ENCODE results near the gene LINGO3. TPM values are rescaled to one million over a fixed set of nuclear protein-coding genes. Genes with fewer than 3 reads are reported as not detected.

The LINGO3 gene
- total and polyA plus RNA-seq, 7 experiments from 2014 or later: 0.27 to 12.9 (median 1.3) TPM

DNA sequence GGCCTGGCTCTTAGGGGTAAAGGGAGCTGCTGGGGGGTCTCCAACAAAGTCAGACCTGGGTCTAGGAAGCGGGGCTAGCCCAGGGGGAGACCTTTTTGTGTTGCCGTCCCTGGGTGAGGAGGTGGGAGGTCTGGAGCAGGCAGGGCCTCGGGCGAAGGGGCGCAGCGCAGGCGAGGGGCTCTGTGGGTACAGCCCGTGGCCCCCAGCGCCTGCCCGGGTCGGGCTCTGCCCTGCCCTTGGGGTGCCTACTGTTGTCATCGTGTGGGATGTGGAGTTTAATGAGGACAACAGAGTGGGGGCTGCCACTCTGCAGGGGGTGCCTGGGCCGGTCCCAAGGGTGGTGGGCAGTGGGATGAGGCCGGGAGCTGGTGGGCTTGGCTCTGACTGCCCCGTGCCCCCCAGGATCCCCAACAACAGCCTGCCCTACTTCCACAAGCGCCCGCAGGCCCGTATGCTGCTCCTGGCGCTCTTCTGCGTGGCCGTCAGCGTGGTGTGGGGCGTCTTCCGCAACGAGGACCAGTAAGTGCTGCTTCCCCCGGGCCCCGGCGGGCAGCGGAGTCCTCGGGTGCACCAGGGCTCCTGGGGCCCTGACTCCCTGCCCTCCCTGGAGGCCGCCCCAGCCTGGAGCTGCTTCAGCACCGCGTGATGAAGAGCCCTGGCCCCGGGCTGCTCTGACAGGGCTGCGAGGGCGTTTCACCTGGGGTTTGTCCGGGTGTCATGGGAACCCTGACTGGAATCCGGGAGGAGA is 32.7 kb upstream of the LINGO3 start:
- peaks cover 0 to 9% (median 0%) of the 10 kb centered on the region in 11 donors for H3K9me3 Mint-ChIP-seq
- H3K4me1 Mint-ChIP-seq: peaks cover 8 to 15% (median 12%) of the 10 kb centered on the region in 7 donors
- intact Hi-C loops (cut with micrococcal nuclease): no loop called here
- H3K36me3 ChIP-seq (ENCODE audit: control insufficient read depth in 2 of 3, insufficient read depth in 3 of 3, low read length in 3 of 3): peaks cover 0 to 64% (median 0%) of the 10 kb centered on the region in 3 experiments
- ATAC-seq (no peak), DNase-seq (no peak)
- no peak overlapping the region for H3K27ac ChIP-seq (ENCODE audit: low read depth, low read length)
- H3K27me3 Mint-ChIP-seq: no peaks in the 10 kb centered on the region
- H3K9me3 ChIP-seq (ENCODE audit: control insufficient read depth in 2 of 3, low read length in 3 of 3): no peaks in the 10 kb centered on the region
- no peaks in the 10 kb centered on the region for H3K27me3 ChIP-seq (ENCODE audit: control insufficient read depth in 2 of 2, insufficient read depth in 2 of 2, low read length in 2 of 2)
- no peaks in the 10 kb centered on the region for H3K4me1 ChIP-seq (ENCODE audit: control insufficient read depth in 2 of 2, insufficient read depth in 2 of 2, low read length in 2 of 2)
- ChIA-PET POLR2A (no interaction called here), CTCF (no interaction called here)
- H3K27ac Mint-ChIP-seq: no peak overlapping the region
- no peak overlapping the region for H3K4me3 Mint-ChIP-seq
- no peak overlapping the region for H3K4me3 ChIP-seq (ENCODE audit: low read length)
- H3K36me3 Mint-ChIP-seq: peaks cover 0 to 14% (median 5%) of the 10 kb centered on the region in 5 donors

DNA sequence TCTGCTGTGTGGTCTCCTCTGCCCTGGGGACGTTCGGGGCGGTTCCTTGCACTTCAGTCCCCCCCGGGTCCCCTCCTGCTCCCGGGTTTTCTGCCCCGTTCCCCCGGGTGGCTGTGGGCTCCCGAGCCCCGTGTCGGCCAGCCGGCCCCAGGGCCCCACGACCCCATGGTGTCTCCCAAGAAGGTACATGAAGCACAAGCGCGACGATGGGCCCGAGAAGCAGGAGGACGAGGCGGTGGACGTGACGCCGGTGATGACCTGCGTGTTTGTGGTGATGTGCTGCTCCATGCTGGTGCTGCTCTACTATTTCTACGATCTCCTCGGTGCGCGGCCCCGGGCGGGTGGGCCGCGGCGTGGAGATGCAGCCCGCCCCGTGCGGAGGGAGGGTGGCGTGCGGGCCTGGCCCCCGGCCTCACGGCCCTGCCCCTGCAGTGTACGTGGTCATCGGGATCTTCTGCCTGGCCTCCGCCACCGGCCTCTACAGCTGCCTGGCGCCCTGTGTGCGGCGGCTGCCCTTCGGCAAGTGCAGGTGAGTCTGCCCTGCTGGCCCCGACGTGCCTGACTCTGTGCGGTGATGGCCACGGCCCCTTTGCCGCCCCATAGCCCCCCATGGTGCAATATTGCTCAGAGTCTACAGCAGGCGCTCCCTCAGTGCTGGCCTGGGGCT is 31.8 kb upstream of the LINGO3 start:
- Histone ChIP-seq H3K4me3 (ENCODE audit: low read length) (no peak overlapping the region), H3K27ac (ENCODE audit: low read depth, low read length) (no peak overlapping the region), H3K9me3 (ENCODE audit: control insufficient read depth in 2 of 3, low read length in 3 of 3) (no peaks in the 10 kb centered on the region), H3K36me3 (ENCODE audit: control insufficient read depth in 2 of 3, insufficient read depth in 3 of 3, low read length in 3 of 3) (peaks cover 0 to 55% (median 0%) of the 10 kb centered on the region in 3 experiments), H3K27me3 (ENCODE audit: control insufficient read depth in 2 of 2, insufficient read depth in 2 of 2, low read length in 2 of 2) (no peaks in the 10 kb centered on the region), H3K4me1 (ENCODE audit: control insufficient read depth in 2 of 2, insufficient read depth in 2 of 2, low read length in 2 of 2) (no peaks in the 10 kb centered on the region)
- Mint-ChIP-seq H3K9me3 (peaks cover 0 to 10% (median 0%) of the 10 kb centered on the region in 11 donors), H3K27me3 (no peaks in the 10 kb centered on the region), H3K4me3 (no peak overlapping the region), H3K4me1 (peaks cover 9 to 17% (median 13%) of the 10 kb centered on the region in 7 donors), H3K36me3 (peaks cover 0 to 15% (median 5%) of the 10 kb centered on the region in 5 donors), H3K27ac (no peak overlapping the region)
- DNase-seq: no peak
- intact Hi-C loops (cut with micrococcal nuclease): no loop called here
- CTCF ChIA-PET: no interaction called here
- POLR2A ChIA-PET: no interaction called here
- peak; percentile 23 for ATAC-seq

DNA sequence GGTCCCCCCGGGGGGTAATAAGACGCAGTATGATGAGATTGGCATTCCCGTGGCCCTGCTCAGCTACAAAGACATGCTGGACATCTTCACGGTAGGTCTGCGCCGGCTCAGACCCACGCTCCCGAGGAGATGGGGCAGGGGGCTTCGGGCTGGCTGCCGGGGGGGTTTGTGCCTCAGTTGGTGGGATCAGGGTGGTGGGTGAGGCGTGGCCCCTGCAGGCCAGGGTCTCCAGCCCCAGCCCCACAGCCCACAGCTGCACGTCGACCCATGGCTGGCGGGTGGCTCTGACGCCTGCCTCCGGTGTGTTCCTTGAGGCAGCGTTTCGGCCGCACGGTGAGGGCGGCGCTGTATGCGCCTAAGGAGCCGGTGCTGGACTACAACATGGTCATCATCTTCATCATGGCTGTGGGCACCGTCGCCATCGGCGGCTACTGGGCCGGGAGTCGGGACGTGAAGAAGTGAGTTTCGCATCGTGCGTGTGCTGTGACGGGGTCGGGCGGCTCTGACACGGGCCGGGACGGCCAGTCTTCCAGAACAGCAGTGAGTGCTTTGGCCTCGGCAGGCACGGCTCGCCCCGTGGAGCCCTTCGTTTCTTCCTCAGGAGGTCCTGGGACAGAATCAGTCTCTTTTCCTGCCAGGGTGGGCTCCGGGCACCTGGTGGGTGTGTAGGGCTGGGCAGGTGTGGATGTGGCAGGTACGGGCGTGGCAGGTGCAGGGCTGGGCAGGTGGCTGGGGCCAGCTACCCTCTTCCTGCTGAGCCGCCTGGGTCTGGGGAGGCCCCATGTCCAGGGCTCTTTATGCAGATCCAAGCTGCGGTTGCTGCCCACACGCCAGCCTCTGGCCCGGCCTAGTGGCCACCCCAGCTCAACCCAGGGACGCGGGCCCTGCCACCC is 31.0 kb upstream of the LINGO3 start:
- CTCF ChIA-PET: interaction anchor here (1.0 kb wide), 1 partner anchor 11 kb away, joined by 3 read pairs; no protein-coding TSS in a partner anchor
- ATAC-seq (no peak), DNase-seq (no peak)
- Mint-ChIP-seq H3K36me3 (peaks cover 0 to 15% (median 5%) of the 10 kb centered on the region in 5 donors), H3K4me1 (peaks cover 9 to 17% (median 14%) of the 10 kb centered on the region in 7 donors), H3K4me3 (no peak overlapping the region), H3K27ac (no peak overlapping the region), H3K9me3 (peaks cover 0 to 10% (median 0%) of the 10 kb centered on the region in 11 donors), H3K27me3 (no peaks in the 10 kb centered on the region)
- Histone ChIP-seq H3K36me3 (ENCODE audit: control insufficient read depth in 2 of 3, insufficient read depth in 3 of 3, low read length in 3 of 3) (peaks cover 0 to 49% (median 0%) of the 10 kb centered on the region in 3 experiments), H3K4me3 (ENCODE audit: low read length) (no peak overlapping the region), H3K27me3 (ENCODE audit: control insufficient read depth in 2 of 2, insufficient read depth in 2 of 2, low read length in 2 of 2) (no peaks in the 10 kb centered on the region), H3K27ac (ENCODE audit: low read depth, low read length) (no peak overlapping the region), H3K4me1 (ENCODE audit: control insufficient read depth in 2 of 2, insufficient read depth in 2 of 2, low read length in 2 of 2) (peaks cover 0 to under 1% of the 10 kb centered on the region in 2 donors), H3K9me3 (ENCODE audit: control insufficient read depth in 2 of 3, low read length in 3 of 3) (no peaks in the 10 kb centered on the region)
- POLR2A ChIA-PET: no interaction called here
- intact Hi-C loops (cut with micrococcal nuclease): no loop called here

DNA sequence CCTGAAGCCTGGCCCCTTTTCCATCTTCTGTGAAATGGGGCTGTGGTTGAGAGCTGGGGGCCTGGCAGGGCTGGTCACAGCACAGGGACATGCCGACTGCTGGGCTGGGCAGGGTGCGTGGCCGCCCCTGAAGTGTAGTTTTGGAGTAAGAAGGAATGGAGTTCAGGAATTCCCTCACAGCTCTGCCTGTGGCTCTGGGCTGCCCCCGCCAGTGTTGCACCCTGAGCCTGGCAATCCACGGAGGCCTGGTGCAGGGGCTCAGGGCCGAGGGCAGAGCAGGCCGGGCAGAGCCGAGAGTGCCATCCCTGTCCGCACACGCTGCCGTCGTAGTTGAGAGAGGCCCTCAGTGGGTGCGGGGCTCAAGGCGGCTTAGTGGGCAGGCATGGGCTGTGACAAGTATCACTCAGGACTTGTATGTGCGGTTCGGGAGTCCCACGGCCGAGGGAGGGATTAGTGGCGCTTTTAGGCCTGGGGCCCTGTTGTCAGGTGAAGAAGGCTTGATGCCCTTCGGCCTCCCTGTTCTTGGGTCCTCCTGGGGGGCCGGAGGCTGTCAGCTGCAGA is 30.2 kb upstream of the LINGO3 start:
- no peak overlapping the region for H3K27ac Mint-ChIP-seq
- H3K36me3 Mint-ChIP-seq: peaks cover 0 to 15% (median 5%) of the 10 kb centered on the region in 5 donors
- ATAC-seq (no peak), DNase-seq (no peak)
- no peaks in the 10 kb centered on the region for H3K27me3 Mint-ChIP-seq
- Histone ChIP-seq H3K27me3 (ENCODE audit: control insufficient read depth in 2 of 2, insufficient read depth in 2 of 2, low read length in 2 of 2) (no peaks in the 10 kb centered on the region), H3K9me3 (ENCODE audit: control insufficient read depth in 2 of 3, low read length in 3 of 3) (no peaks in the 10 kb centered on the region), H3K4me1 (ENCODE audit: control insufficient read depth in 2 of 2, insufficient read depth in 2 of 2, low read length in 2 of 2) (peaks cover 0 to 9% of the 10 kb centered on the region in 2 donors), H3K36me3 (ENCODE audit: control insufficient read depth in 2 of 3, insufficient read depth in 3 of 3, low read length in 3 of 3) (peaks cover 0 to 49% (median 0%) of the 10 kb centered on the region in 3 experiments), H3K4me3 (ENCODE audit: low read length) (no peak overlapping the region), H3K27ac (ENCODE audit: low read depth, low read length) (no peak overlapping the region)
- peaks cover 12 to 23% (median 17%) of the 10 kb centered on the region in 7 donors for H3K4me1 Mint-ChIP-seq
- intact Hi-C loops (cut with micrococcal nuclease): no loop called here
- H3K9me3 Mint-ChIP-seq: peaks cover 0 to 10% (median 0%) of the 10 kb centered on the region in 11 donors
- ChIA-PET POLR2A (interaction anchor here (0.5 to 0.7 kb wide), 2 partner anchors 1059 to 1317 kb away, joined by 3 read pairs; partner anchors contain the start of gene RNU6-2), CTCF (interaction anchor here (1.0 kb wide), 1 partner anchor 10 kb away, joined by 3 read pairs; no protein-coding TSS in a partner anchor)
- H3K4me3 Mint-ChIP-seq: no peak overlapping the region

DNA sequence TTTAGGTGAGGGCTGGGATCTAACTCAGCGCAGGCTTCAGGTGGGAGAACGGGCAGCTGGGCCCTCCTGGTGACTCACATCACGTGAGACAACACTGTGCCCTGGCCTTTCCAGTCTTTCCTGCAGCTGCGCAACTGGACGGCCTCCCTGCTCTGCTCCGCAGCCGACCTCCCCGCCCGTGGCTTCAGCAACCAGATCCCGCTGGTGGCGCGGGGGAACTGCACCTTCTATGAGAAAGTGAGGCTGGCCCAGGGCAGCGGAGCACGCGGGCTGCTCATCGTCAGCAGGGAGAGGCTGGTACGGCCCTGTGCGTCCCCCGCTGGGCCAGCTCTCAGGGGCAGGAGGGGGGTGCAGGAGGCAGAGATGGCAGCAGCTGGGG is 29.4 kb upstream of the LINGO3 start:
- Histone ChIP-seq H3K27ac (ENCODE audit: low read depth, low read length) (no peak overlapping the region), H3K9me3 (ENCODE audit: control insufficient read depth in 2 of 3, low read length in 3 of 3) (no peaks in the 10 kb centered on the region), H3K36me3 (ENCODE audit: control insufficient read depth in 2 of 3, insufficient read depth in 3 of 3, low read length in 3 of 3) (peaks cover 0 to 49% (median 0%) of the 10 kb centered on the region in 3 experiments), H3K4me3 (ENCODE audit: low read length) (no peak overlapping the region), H3K4me1 (ENCODE audit: control insufficient read depth in 2 of 2, insufficient read depth in 2 of 2, low read length in 2 of 2) (peaks cover 0 to 17% of the 10 kb centered on the region in 2 donors), H3K27me3 (ENCODE audit: control insufficient read depth in 2 of 2, insufficient read depth in 2 of 2, low read length in 2 of 2) (no peaks in the 10 kb centered on the region)
- Mint-ChIP-seq H3K4me3 (no peak overlapping the region), H3K9me3 (peaks cover 0 to 10% (median 0%) of the 10 kb centered on the region in 11 donors), H3K36me3 (peaks cover 0 to 15% (median 5%) of the 10 kb centered on the region in 5 donors), H3K27ac (peak overlapping the region in 1 of 9 donors; percentile 46), H3K4me1 (peaks cover 15 to 28% (median 17%) of the 10 kb centered on the region in 7 donors), H3K27me3 (no peaks in the 10 kb centered on the region)
- ATAC-seq: no peak
- ChIA-PET CTCF (no interaction called here), POLR2A (interaction anchor here (0.7 kb wide), 1 partner anchor 1058 kb away, joined by 3 read pairs; no protein-coding TSS in a partner anchor)
- DNase-seq: no peak
- intact Hi-C loops (cut with micrococcal nuclease): no loop called here
